IPS DF 4.7 (cell line): ENCODE measurements around the gene NOP14.
"Not testable (repeated sequence)": the region's sequence is repeated elsewhere in the genome, so short reads cannot be mapped to it uniquely, and the experiment has no call there.

Experiments
- DNase-seq: peaks from one replicate; pipeline ENCODE4 v3.0.0-alpha.2; 2013; ENCODE audit warnings: low spot score; ENCODE audit errors: extremely low read depth

The NOP14 gene

GRCh38 chr4:2942532-2943363 lies 20.5 kb downstream of the NOP14 start:
- no peak for DNase-seq

- no peak for DNase-seq
Measured at GRCh38 chr4:2942037-2942531, 21.1 kb downstream of the NOP14 start.

- no peak for DNase-seq
Measured at GRCh38 chr4:2941138-2942036, 21.8 kb downstream of the NOP14 start.

- no peak for DNase-seq
Measured at GRCh38 chr4:2940267-2941137, 22.7 kb downstream of the NOP14 start.

- no peak for DNase-seq
Measured at GRCh38 chr4:2939383-2940243, 23.6 kb downstream of the NOP14 start.

- DNase-seq = no peak
Measured at GRCh38 chr4:2938906-2939305, 24.3 kb downstream of the NOP14 start.

- not testable (repeated sequence) for DNase-seq
Measured at GRCh38 chr4:2938411-2938810, 24.8 kb downstream of the NOP14 start.

- DNase-seq = no peak
Measured at GRCh38 chr4:2937986-2938385, 25.2 kb downstream of the NOP14 start.

GRCh38 chr4:2937146-2937857 lies 25.9 kb downstream of the NOP14 start:
- no peak for DNase-seq

- DNase-seq = no peak
Measured at GRCh38 chr4:2936773-2937145, 26.4 kb downstream of the NOP14 start.

- no peak for DNase-seq
Measured at GRCh38 chr4:2935762-2936743, 27.2 kb downstream of the NOP14 start.

GRCh38 chr4:2934813-2935761 lies 28.1 kb downstream of the NOP14 start:
- no peak for DNase-seq

GRCh38 chr4:2934077-2934812 lies 29.0 kb downstream of the NOP14 start:
- no peak for DNase-seq

GRCh38 chr4:2933566-2934076 lies 29.6 kb downstream of the NOP14 start:
- no peak for DNase-seq

GRCh38 chr4:2932951-2933565 lies 30.1 kb downstream of the NOP14 start:
- DNase-seq = no peak
